ENCODE data around the gene SCAF4.
"Not testable (repeated sequence)": the region's sequence is repeated elsewhere in the genome, so short reads cannot be mapped to it uniquely, and the experiment has no call there.

Gene SCAF4

DNA sequence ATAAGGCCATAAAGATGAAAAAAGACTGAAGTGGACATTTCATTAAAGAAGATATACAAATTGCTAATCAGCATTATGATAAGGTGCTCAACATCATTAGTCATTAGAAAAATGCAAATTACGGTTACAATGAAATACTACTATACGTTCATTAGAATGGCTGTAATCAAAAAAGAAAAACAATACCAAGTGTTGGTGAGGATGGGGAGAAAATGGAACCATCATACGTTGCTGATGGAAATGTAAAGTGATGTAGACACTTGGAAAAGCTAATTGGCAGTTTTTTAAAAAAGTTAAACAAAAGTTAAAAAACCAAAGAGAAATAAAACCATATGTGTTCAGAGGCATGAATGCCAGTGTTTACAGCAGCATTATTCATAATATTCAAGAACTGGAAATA is 81.0 kb downstream of the SCAF4 start:
- DNase-seq (ENCODE audit: low read depth in 2 of 2) = no peak

DNA sequence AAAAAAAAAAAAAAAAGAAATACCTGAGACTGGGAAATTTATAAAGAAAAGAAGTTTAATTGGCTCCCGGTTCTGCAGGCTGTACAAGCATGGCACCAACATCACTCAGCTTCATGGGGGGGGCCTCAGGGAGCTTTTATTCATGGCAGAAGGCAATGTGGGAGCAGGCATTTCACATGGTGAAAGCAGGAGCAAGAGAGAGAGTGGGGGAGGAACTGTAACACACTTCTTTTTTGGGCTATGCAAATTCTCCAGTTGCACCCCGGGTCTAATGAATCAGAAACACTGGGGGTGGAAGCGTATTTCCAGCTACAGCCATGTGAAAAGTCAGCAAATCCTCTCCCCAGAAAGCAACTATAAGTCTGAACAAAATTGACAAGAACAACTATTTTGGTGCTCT is 84.3 kb downstream of the SCAF4 start:
- no peak for DNase-seq (ENCODE audit: low read depth in 2 of 2)

- DNase-seq (ENCODE audit: low read depth in 2 of 2) = no peak
Measured at GRCh38 chr21:31644643-31645042, 87.3 kb downstream of the SCAF4 start.

GRCh38 chr21:31641416-31641922 is 90.4 kb downstream of the SCAF4 start:
- DNase-seq (ENCODE audit: low read depth in 2 of 2) = no peak

DNA sequence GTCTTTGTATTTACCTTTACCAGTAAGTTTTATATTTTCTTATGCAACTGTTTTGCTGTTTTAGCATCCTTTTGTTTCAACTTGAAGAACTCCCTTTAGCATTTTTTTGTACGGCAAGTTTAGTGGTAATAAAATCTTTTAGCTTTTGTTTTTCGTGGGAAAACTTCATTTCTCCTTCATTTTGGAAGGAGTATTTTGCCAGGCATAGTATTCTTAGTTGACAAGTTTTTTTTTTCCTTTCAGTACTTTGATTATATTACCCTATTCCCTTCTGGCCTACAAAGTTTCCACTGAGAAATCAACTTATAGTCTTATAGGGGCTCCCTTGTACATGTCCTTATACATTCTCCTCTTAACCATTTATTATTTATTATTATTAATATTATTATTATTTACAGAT is 95.0 kb downstream of the SCAF4 start:
- no peak for DNase-seq (ENCODE audit: low read depth in 2 of 2)

- no peak for DNase-seq (ENCODE audit: low read depth in 2 of 2)
Measured at GRCh38 chr21:31634993-31635392, 96.9 kb downstream of the SCAF4 start.

GRCh38 chr21:31631881-31632280 is 100.0 kb downstream of the SCAF4 start:
- not testable (repeated sequence) for DNase-seq (ENCODE audit: low read depth in 2 of 2)

- DNase-seq (ENCODE audit: low read depth in 2 of 2) = no peak
Measured at GRCh38 chr21:31629972-31630711, 101.8 kb downstream of the SCAF4 start.

DNA sequence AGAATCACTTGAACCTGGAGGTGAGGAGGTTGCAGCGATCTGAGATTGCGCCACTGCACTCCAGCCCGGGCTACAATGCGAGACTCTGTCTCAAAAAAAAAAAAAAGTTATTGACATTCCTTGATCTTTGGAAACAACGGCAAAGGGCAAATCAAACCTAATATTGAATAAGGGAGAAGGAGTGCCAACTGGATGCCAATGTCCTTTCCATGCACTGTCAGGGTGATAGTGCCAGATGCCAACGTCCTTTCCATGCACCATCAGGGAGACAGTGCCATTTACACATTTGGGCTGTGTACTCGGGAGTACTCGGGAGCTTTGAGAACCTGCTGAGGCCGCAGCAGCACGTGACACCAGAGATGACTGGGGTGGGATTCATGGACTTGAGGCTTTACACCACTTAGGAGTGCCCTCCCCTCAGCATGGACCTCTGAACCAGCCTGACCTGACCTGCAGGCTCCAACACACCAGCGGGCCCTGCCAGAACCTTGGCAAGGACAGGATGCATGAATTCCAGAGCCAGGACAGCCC is 106.9 kb downstream of the SCAF4 start:
- no peak for DNase-seq (ENCODE audit: low read depth in 2 of 2)

- no peak for DNase-seq (ENCODE audit: low read depth in 2 of 2)
Measured at GRCh38 chr21:31624181-31624580, 107.7 kb downstream of the SCAF4 start.

DNA sequence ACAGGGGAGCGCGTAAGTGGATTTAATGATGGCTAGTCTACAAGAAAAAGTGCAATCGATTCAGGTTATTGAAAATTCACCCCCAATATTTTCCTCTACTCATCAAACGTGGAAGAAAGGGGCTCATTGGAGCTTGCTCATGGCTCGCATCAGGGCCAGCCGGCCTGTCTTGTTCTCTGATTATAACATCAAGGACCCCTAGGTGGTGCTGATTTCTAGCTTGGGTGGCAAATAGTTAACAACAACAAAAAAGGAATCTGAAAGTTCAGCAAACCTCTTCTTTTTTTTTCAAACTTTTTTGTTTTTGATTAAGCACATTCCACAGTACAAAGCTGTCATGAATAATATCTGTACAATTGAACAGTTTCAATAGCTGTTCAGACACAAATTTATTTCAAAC is 108.3 kb downstream of the SCAF4 start:
- DNase-seq (ENCODE audit: low read depth in 2 of 2) = no peak

- DNase-seq (ENCODE audit: low read depth in 2 of 2) = no peak
Measured at GRCh38 chr21:31622397-31622796, 109.5 kb downstream of the SCAF4 start.
